ENCODE data around the gene PGPEP1. TPM values are rescaled to one million over a fixed set of nuclear protein-coding genes. Genes with fewer than 3 reads are reported as not detected.
A peak's percentile ranks its signal among the peaks of the same experiment; 100 is the strongest.

PGPEP1 gene
- total RNA-seq, 1 donor from 2014 or later: 18.5 TPM

DNA sequence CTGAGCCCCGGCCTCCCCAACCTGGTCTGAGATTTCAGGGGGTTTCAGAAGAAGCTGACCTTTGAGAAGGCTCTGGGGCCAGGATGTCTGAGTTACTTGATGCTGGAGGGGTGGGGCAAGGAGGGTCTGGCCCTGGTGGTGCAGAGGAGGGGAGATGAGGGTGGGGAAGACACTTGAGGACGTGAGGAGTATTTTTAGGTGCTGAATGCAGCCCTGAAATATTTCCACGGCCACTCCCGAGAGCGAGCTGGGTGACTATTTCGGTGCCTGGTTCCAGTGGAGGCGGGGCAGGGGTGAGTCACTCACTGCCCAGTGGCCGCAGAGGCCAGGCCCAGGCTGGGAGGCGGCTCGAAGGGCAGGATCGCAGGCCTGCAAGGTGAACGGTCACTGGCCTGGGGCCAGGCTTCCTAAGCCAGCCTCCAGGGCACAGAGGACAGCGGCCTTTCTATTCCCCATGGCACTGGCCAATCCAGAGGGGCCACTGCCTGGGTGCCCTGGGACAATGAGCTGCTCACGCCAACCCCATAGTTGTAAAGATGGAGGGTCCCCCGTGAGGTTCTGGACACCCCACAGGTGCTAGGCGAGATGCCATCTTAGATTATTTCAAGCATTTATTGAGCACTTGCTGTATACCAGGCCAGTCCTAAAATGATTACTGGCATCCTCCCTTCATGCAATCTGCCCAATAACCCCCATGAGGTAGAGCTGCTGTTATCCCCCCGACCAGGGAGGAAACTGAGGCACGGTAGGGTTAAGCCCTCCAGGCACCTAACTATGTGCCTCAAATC lies 39.3 kb upstream of the PGPEP1 start:
- Mint-ChIP-seq H3K27me3 (no peaks in the 10 kb centered on the region), H3K36me3 (ENCODE audit: low read depth) (peaks cover 31% of the 10 kb centered on the region), H3K9me3 (peaks cover 2% of the 10 kb centered on the region), H3K4me3 (peak overlapping the region; percentile 30), H3K4me1 (peaks cover 52% of the 10 kb centered on the region), H3K27ac (peak overlapping the region; percentile 76)
- intact Hi-C loops (cut with micrococcal nuclease): no loop called here
- no peak for DNase-seq

DNA sequence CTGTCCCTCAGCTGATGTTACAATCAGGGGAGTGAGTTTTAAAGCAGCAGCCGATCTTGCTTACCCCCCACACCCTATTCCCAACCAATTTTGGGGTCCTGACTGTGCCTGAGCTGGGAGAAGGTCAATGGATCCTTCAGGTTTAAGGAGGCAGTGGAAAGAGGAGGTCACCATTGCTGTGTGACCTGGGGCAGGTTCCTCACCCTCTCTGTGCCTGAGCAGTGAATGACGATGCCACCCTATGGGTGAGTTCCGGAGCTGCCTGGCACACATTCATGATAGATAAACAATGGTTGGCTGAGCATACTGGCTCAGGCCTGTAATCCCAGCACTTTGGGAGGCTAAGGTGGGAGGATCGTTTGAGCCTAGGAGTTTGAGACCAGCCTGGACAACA lies 38.7 kb upstream of the PGPEP1 start:
- Mint-ChIP-seq H3K36me3 (ENCODE audit: low read depth) (peaks cover 35% of the 10 kb centered on the region), H3K4me3 (peak overlapping the region; percentile 30), H3K9me3 (no peaks in the 10 kb centered on the region), H3K27ac (peak overlapping the region; percentile 76), H3K4me1 (peaks cover 49% of the 10 kb centered on the region), H3K27me3 (no peaks in the 10 kb centered on the region)
- DNase-seq: no peak
- intact Hi-C loops (cut with micrococcal nuclease): no loop called here

DNA sequence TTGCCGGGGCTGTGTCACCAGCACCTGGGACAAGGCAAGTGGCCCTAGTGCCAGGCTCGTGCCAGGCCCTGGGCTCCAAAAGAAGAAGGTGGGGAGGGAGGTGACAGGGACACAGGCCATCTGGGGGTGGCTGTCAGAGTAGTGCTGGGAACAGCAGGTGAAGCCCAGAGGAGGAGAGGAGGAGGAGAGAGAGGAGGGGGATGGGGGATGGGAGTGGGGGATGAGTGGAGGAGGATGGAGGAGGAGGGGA lies 36.3 kb upstream of the PGPEP1 start:
- H3K36me3 Mint-ChIP-seq (ENCODE audit: low read depth): peaks cover 37% of the 10 kb centered on the region
- intact Hi-C loops (cut with micrococcal nuclease): loop anchor here (1.0 kb wide), 3 partner anchors 14 to 25 kb away; partner anchors contain the start of gene LSM4
- no peaks in the 10 kb centered on the region for H3K9me3 Mint-ChIP-seq
- H3K4me1 Mint-ChIP-seq: peaks cover 45% of the 10 kb centered on the region
- peak; percentile 80 for DNase-seq
- no peaks in the 10 kb centered on the region for H3K27me3 Mint-ChIP-seq
- peak overlapping the region; percentile 98 for H3K27ac Mint-ChIP-seq
- H3K4me3 Mint-ChIP-seq: peak overlapping the region; percentile 94

DNA sequence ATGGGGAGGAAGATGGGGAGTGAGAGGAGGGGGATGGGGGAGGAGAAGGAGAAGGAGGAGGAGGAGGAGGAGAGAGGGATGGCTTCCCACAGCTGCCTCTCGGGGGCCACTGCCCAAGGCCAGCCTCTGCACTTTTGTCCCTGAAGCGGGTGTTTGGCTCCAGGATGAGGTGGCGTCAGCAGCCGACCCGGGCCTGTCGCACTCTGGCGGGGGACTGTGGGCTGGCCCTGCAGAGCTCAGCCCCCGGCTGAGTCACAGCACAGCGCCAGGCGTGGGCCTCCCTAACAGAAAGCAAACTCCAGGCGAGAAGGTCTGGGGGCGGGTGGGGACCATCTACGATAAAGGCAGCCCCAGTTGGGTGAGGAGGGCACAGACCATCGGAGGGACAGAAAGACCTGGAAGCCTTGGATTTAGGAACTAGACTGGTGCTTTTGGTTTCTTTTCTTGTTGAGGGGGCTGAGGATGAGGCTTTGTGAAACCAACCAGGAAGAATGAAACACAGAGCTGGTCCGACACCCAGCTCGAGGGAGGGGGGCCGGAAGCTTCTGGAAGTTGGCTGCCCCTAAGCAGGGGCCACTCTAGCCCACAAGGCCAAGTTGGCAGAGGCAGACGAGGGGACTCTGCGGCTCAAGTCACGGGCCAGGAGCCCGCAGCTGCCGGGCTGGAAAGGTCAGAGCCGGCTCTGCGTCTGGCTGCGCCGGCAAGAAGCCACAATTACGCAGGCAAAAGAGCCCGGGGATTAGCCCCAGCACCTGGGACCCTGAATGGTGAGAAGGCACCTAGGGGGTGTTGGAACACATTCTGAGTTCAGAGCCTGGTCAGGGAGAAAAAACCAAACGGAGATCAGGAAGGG lies 35.7 kb upstream of the PGPEP1 start:
- Mint-ChIP-seq H3K27me3 (no peaks in the 10 kb centered on the region), H3K4me1 (peaks cover 43% of the 10 kb centered on the region), H3K4me3 (peak overlapping the region; percentile 94), H3K36me3 (ENCODE audit: low read depth) (peaks cover 37% of the 10 kb centered on the region), H3K27ac (peak overlapping the region; percentile 98), H3K9me3 (no peaks in the 10 kb centered on the region)
- peak; percentile 94 for DNase-seq
- intact Hi-C loops (cut with micrococcal nuclease): loop anchor here (1.0 kb wide), 3 partner anchors 14 to 25 kb away; partner anchors contain the start of gene LSM4

DNA sequence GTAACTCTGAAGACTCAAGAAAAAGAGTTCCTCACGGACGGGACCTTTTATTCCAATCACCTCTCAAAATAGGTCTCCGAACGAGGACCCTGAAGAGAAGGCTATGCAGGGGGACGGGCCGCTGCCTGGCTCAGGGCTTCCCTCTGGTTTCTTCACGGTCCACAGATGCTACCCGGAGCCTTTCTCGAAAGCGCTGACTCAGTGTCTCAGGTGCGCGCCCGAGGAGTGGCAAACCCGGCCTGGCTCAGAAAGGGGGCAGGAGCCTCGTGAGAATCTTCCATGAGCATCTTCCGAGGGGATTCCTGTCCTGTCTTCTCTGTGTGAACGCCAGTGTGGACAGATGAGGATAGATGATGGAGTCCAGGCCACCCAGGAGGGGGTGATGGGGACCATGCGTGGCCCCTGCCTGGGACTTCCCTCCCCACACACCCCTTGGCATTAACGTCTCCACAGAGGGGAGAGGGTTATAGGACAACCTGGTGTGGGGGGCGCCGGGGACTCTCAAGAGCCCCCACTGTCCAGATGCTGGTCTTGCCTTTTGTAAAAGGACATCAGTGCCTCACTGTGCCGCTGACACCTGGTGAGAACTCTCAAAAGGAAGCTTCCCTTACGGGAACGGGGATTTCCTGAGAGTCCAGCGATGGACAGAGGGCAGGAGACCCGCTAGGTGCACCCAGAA lies 34.0 kb upstream of the PGPEP1 start:
- Mint-ChIP-seq H3K27me3 (no peaks in the 10 kb centered on the region), H3K4me3 (peak overlapping the region; percentile 94), H3K4me1 (peaks cover 45% of the 10 kb centered on the region), H3K9me3 (no peaks in the 10 kb centered on the region), H3K27ac (peak overlapping the region; percentile 98), H3K36me3 (ENCODE audit: low read depth) (peaks cover 37% of the 10 kb centered on the region)
- intact Hi-C loops (cut with micrococcal nuclease): no loop called here
- DNase-seq: no peak

DNA sequence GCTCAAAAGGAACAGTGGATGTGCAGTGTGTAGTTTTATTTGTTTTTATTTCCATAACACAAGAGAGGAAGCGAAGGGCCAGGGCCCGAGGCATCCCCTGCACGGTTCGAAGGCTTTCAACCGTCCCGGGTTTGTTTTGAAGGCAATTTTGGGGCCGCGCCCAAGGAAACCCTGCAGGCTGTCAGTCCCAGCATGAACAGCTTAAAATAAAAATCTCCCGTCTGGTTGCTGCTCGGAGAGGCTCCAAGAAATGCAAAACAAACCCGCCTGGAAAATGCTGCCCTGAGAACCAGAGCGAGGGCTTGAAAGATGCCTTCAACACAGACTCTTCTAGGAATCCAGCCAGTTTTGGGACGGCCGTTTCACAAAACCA lies 33.5 kb upstream of the PGPEP1 start:
- H3K27me3 Mint-ChIP-seq: no peaks in the 10 kb centered on the region
- no peaks in the 10 kb centered on the region for H3K9me3 Mint-ChIP-seq
- peaks cover 42% of the 10 kb centered on the region for H3K4me1 Mint-ChIP-seq
- peak; percentile 75 for DNase-seq
- intact Hi-C loops (cut with micrococcal nuclease): no loop called here
- H3K36me3 Mint-ChIP-seq (ENCODE audit: low read depth): peaks cover 37% of the 10 kb centered on the region
- H3K4me3 Mint-ChIP-seq: peak overlapping the region; percentile 94
- peak overlapping the region; percentile 98 for H3K27ac Mint-ChIP-seq

DNA sequence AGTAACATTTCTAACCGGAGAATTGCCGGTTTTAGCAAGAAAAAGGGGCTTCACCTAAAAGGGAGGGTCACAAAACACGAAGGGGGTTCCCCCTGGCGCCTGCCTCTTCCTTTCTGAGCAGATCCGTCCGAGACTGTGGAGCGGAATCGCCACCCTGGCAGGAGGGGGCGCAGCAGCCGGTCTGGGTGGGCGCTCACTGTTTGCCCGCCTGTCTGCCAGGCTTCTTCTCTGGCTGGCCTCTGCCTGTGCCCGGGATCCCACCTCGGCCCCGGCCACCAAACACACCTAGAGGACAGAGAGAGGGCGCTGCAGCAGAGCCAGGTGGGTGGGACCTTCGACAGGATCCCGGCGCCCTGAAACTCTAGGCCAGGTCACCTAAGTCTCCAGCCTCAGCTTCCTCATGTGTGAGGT lies 33.1 kb upstream of the PGPEP1 start:
- DNase-seq: no peak
- Mint-ChIP-seq H3K27me3 (no peaks in the 10 kb centered on the region), H3K9me3 (no peaks in the 10 kb centered on the region), H3K4me3 (peak overlapping the region; percentile 94), H3K27ac (peak overlapping the region; percentile 98), H3K36me3 (ENCODE audit: low read depth) (peaks cover 37% of the 10 kb centered on the region), H3K4me1 (peaks cover 42% of the 10 kb centered on the region)
- intact Hi-C loops (cut with micrococcal nuclease): no loop called here

DNA sequence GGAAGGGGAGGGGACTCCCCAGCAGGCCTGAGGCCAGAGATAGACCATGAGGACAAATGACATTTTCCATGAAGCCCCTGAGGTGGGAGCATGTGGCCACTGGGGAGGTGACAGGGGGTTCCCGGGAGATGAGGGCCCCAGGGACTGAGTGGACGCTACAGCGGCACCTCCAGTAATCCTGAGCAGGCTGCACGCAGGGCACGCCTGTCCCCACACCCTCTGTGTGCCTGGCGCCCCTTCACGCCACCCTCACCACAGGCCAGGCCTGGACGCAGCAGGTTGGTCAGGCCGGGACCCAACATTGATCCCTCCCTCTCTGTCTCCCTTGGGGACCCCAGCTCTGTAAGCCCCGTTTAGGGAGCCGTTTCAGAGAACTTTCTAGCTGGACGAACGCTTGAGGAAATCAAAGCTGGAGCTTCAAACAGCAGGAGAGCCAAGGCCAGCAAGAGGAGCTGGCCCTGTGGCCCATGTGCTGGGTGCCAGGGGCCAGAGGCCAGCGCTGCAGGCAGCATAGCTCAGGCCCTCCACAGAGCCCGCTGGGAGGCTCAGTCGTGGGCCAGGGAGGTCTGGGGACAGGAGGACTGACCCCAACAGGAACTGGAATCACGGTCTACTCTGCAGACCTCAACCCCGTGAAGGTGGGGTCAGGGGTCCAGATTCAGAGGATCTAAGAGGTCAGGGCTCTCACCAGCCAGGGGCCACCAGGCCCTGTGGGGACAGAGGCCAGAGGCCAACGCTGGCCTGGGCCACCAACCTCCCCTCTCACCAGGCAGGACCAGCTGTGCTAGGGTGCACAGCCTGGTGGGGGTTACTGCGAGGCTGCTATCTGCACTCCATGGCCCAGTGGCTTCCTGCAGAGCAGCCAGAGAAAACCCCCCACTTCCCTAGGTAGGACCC lies 32.1 kb upstream of the PGPEP1 start:
- Mint-ChIP-seq H3K4me1 (peaks cover 46% of the 10 kb centered on the region), H3K27ac (no peak overlapping the region)

DNA sequence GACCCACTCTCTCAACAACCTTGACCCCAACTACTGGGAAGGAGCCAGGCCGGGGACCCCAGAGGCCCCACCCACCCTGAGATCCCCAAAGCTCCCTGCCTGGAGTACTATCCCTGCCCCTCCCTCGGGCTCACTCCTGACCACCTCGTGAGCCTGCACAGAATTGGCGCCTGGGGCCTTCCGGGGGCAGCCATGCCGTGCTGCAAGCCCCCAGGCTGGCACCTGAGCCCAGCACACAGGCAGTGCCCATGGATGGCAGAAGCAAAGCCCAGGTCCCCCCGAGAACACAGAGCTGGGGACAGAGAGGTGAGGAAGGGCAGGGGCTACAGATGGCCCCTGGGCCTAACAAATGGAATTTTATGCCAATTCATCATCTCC lies 31.5 kb upstream of the PGPEP1 start:
- intact Hi-C loops (cut with micrococcal nuclease): no loop called here
- no peaks in the 10 kb centered on the region for H3K9me3 Mint-ChIP-seq
- H3K27me3 Mint-ChIP-seq: no peaks in the 10 kb centered on the region
- no peak overlapping the region for H3K27ac Mint-ChIP-seq
- H3K4me3 Mint-ChIP-seq: no peak overlapping the region
- H3K36me3 Mint-ChIP-seq (ENCODE audit: low read depth): peaks cover 44% of the 10 kb centered on the region
- no peak for DNase-seq
- H3K4me1 Mint-ChIP-seq: peaks cover 40% of the 10 kb centered on the region

More for the DNA sequence above, 32.1 kb upstream of the PGPEP1 start:
- Mint-ChIP-seq H3K27me3 (no peaks in the 10 kb centered on the region), H3K36me3 (ENCODE audit: low read depth) (peaks cover 43% of the 10 kb centered on the region), H3K4me3 (no peak overlapping the region), H3K9me3 (no peaks in the 10 kb centered on the region)
- intact Hi-C loops (cut with micrococcal nuclease): no loop called here
- no peak for DNase-seq

DNA sequence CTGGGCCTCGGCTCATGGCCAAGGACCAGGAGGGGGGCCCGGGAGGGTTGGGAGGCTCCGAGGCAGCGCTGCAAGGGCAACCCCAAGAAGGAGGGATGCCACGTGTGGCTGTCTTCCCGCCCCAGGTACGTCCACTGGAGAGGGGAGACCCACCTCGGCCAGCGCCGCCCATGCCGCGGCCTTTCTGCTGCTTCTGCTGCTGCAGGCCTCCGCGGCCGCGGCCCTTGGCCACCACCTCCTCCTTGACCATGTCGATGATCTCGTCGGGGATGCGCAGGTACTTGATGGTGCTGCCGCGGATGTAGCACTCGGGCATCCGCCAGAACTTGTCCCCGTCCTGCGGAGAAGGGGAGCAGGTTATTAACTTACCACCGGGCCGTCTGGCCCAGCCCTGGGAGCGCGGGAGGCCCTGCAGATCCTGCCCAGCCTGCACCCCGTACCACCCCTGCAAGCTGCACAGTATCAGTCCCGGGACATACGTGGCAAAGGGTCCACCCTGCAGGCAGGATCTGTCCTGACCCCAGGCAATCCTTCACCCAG lies 30.8 kb upstream of the PGPEP1 start:
- Mint-ChIP-seq H3K27ac (no peak overlapping the region), H3K4me1 (peaks cover 33% of the 10 kb centered on the region), H3K9me3 (no peaks in the 10 kb centered on the region), H3K4me3 (no peak overlapping the region), H3K36me3 (ENCODE audit: low read depth) (peaks cover 41% of the 10 kb centered on the region), H3K27me3 (no peaks in the 10 kb centered on the region)
- no peak for DNase-seq
- intact Hi-C loops (cut with micrococcal nuclease): no loop called here

DNA sequence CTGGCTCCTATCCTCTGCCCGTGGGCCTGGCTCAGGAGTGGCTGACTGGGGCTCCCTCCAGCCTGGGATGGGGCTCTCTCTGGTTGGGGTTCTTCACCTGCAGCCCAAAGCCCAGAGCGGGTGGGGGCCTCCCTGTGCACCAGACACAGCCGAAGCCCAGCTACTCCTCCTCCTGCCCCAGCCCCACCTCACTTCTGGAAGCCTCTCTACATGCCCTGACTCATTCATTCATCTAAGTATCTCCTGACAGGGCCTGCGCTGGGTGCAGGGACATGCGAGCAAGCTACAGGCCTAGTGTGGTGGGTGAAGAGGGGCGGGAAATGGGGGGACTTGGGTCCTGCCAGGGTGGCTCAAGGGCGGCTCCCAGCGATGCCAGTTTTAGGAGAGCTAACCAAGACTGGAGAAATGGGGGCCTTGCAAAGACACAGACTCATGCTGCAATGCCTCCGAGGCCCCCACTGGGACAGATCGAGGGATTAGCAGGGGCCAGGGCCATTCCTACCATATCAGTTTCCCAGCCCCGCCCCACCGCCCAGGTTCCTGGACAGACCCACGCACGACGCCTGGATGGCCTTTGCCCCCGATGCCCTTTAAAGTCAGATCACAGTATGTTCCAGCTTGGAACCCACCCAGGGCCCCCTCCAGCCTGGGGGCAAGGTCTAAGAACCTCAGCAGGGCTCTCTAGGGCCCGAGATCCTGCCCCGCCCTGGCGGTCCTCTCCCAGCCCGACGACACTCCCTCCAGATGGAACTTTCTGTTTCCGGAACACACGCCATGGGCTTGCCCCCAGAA lies 30.1 kb upstream of the PGPEP1 start:
- Mint-ChIP-seq H3K27ac (no peak overlapping the region), H3K36me3 (ENCODE audit: low read depth) (peaks cover 38% of the 10 kb centered on the region)

DNA sequence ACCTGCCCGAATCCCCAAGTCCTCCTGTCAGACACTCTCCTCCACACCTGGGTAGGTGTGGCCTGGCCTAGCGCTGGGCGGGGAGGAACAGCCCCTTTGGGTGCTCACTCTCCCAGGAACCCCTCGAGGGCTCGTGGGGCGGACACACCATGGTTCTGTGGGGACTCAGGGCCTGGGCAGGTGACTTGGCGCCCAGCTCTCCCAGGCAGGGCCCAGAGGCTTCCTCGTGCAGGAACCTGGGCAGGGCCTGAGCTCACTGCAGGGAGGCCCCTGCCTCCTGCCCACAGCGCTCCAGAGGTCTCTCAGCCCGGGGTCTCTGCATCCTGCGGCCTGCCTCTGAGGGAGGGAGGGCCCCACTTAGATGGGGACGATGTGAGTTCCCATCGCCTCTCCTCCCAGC lies 29.4 kb upstream of the PGPEP1 start:
- Mint-ChIP-seq H3K9me3 (no peaks in the 10 kb centered on the region), H3K36me3 (ENCODE audit: low read depth) (peaks cover 40% of the 10 kb centered on the region), H3K4me1 (peaks cover 26% of the 10 kb centered on the region), H3K27me3 (no peaks in the 10 kb centered on the region), H3K4me3 (no peak overlapping the region), H3K27ac (peak overlapping the region; percentile 41)
- intact Hi-C loops (cut with micrococcal nuclease): no loop called here
- DNase-seq: no peak

More for the DNA sequence above, 30.1 kb upstream of the PGPEP1 start:
- Mint-ChIP-seq H3K4me1 (peaks cover 28% of the 10 kb centered on the region), H3K9me3 (no peaks in the 10 kb centered on the region), H3K4me3 (no peak overlapping the region), H3K27me3 (no peaks in the 10 kb centered on the region)
- intact Hi-C loops (cut with micrococcal nuclease): no loop called here
- no peak for DNase-seq

All from activated CD4-positive, alpha-beta T cell treated with anti-CD3 and anti-CD28 coated beads, Interleukin-2, amount 10 ng/mL, durations not matched to agents 24 days and 14 days (primary cell).